Pulmonary artery endothelial cell (primary cell): ENCODE measurements around the gene RBP4. TPM values are rescaled to one million over a fixed set of nuclear protein-coding genes. Genes with fewer than 3 reads are reported as not detected.
"Not testable (repeated sequence)": the region's sequence is repeated elsewhere in the genome, so short reads cannot be mapped to it uniquely, and the experiment has no call there.

Experiments used
- DNase-seq: peaks from one replicate; pipeline ENCODE4 v3.0.0-alpha.2; 2011; ENCODE audit warnings: low read depth, low spot score
- total RNA-seq: library from RNA; depleted of rRNA; stranded (reverse); fragments of >200 nt; gene quantifications from 2 replicates; pipeline ENCODE4 v1.2.3, GENCODE V29; 2014

The RBP4 gene
- total RNA-seq, 1 donor from 2014 or later: not detected

DNA sequence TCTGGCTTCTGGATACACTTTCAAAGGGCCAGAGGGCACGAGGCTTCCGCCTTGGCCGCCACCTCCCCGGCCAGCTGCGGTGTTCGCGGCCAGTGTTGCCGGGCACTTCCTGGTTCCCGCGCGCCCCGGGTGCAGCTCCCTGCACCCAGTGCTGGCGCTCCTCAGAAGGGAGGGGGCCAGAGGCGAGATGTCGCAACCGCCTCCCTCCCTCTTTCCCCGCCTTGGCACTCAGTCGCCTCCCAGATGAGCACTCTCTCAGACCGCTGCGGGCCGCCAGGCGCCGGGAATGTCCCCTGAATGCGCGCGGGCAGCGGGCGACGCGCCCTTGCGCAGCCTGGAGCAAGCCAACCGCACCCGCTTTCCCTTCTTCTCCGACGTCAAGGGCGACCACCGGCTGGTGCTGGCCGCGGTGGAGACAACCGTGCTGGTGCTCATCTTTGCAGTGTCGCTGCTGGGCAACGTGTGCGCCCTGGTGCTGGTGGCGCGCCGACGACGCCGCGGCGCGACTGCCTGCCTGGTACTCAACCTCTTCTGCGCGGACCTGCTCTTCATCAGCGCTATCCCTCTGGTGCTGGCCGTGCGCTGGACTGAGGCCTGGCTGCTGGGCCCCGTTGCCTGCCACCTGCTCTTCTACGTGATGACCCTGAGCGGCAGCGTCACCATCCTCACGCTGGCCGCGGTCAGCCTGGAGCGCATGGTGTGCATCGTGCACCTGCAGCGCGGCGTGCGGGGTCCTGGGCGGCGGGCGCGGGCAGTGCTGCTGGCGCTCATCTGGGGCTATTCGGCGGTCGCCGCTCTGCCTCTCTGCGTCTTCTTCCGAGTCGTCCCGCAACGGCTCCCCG lies 34.4 kb downstream of the RBP4 start, which contains the start of gene FFAR4:
TSS of gene FFAR4 (plus strand) at position 231 of the 842 bp plus-strand sequence. CDS start at position 287, 56 bp downstream.
- DNase-seq: no peak

DNA sequence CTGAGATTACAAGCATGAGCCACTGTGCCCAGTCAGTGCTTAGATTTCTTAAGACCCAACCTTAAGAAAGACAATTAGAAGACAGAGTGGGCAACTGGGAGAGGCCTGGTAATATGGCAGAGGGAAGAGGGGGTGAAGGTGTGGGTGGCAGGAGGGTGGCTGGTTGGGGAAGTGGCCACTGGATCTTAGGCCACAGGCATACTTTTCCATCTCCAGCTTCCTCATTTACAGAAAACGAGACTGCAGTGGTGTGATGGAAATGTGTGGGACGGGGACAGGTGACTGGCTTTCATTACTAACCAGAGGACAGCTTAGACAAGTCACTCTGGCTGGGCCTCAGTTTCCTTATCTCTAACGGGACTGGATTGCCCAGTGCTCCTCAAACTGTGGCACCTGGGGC lies 35.6 kb downstream of the RBP4 start:
- no peak for DNase-seq

DNA sequence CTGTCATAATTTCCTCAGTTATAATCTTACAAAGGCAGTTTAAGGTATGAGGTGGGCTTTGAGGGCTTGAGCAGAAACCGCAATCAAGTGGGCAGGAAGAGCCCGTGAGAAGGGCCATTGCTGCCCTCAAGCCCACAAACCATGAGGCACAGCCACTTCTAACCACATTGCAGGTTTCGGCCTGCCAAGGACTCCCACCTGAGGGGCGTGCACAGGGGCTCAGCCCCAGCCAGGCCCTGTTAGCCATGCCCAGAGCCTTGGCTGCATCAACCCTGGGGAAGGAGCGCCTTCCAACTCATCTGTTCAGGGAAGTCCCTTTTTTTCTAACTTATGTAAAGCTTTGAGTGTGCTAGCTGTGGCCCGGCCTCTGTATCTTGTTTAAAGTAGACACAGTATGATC lies 40.5 kb downstream of the RBP4 start:
- no peak for DNase-seq

DNA sequence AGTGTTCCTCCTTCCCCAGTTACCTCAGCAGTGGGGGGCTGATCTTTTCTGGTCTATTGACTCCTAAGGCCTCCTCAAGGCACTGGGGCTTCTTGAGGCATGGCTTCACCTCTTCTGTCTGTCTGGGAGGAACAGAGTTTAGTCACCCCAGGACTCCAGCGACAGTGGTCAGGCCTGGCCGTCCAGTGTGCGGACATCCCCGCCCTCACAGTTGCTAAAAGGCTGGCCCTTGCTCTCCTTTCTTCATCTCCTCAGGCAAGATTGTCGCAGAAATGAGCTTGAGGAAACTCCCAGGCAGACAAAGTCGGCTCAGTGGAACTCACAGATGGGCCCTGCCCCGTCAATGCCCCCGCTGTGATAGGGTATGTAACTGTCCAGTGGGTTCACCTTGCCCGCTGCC lies 41.5 kb downstream of the RBP4 start:
- no peak for DNase-seq

DNA sequence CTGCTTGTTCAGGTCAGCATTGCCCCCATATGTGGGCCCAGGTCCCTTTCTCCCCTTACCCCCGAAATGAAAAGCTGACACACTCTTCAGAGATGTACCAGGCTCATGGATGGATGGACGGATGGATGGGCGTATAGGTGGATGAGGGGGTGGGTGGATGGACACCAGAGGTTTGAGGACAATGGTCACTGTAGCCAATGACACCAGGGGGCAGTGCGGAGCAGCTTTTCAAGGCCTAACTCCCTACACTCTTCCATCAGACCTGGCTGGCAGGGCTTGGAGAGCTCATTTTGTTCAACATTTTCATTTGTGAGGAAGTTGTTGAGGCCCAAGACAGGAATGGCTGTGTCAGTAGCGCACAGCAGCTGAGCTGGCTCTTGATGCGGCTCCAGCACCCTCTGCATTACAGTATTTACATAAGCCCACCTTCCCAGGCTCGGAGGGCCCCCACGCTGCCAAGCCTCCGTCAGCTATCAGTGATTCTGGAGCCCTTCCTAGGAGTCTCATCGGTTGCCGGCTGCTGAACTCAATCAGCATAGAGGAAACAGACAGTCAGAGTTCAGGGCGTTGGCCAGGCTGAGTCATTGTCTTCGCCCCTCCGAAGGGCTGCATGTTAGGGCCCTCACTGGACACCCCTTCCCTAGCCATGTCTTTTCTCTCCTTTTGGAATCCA lies 46.1 kb downstream of the RBP4 start:
- peak; percentile 33 for DNase-seq

DNA sequence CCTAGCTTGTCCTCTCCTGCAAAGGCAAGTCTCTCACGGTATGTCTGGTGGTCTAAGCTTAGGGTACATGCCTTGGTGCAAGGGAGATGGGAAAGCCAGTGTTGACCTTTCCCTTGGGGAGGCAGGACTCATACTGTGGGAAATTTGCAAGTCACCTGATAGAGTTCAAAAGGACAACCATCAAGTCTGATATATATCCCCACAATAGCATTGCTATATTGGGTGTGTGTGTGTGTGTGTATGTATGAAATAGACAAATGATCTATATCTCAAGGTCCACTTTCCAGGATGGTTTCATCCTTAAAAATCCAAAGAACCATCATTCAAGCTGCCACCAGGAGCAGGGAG lies 46.7 kb downstream of the RBP4 start:
- DNase-seq: no peak

DNA sequence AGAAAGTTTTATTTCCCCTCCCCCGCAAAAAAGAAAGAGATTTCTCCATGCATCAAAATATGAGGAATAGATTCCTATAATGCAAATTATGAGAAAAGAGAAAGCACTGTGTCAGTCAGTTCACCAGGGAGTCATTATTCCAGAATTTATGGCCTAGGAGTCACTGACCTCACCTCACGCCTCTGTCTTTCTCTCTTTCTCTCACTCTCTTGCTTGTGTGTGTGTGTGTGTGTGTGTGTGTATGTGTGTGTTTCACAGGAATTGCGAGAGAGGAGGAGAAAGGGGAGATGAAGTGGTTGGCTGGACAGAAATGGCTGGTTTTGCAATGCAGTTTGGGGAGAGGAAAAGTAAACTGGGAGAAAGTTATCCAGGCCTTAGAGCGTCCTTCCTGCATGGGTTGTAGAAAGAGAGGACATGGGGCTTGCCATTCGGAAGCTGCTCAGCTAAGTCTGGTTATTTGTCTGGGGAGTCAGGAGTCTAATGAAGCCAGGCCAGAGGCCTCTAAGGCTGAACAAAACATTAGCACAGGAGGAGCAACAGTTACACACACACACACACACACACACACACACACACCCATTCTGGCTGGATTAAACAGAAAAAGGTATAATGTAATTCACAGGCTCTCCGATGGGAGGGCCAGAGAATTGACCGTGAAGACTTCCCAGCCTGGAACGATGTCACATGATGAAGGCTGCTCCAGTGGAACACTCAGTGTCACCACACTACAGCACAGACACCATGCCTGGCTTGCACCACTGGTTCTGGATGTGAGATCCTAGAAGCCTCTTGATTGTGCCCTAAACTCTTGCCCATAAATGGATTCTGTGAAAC lies 47.3 kb downstream of the RBP4 start:
- DNase-seq: no peak

DNA sequence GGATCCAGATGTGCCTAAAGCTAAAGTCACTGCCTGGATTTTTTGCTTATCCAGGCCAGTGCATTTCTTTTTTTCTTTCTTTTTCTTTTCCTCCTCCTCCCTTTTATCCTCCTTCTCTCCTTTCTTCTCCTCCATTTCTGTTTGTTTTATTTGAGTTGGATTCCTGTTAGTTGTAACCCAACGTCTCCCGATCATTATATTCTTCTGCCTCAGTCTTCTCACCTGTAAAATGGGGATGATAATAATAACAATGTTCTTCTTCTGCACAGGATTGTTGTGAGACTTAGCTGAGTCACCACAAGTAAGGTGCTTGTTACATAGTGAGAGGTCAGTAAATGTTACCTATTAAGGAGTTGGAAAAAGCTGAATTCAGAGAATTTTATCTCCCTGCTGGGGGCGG lies 48.3 kb downstream of the RBP4 start:
- DNase-seq: no peak

DNA sequence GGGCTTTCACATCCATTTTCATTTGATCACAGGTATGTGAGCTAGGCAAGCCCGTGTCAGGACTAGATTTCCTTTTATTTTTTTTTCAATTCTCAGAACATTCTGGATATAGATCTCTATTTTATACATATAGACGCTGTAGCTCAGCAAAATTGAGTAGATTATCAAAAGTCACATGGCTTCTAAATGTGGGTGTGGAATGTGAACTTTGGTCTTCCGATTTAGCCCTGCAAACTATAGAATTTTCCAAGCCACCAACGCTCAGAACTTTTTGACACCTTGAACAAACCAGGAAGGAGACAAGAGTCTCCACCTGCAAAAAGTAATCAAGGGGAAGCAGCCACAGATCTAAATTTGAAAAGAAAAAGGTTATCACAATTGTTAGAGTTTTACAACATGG lies 50.4 kb downstream of the RBP4 start:
- no peak for DNase-seq

DNA sequence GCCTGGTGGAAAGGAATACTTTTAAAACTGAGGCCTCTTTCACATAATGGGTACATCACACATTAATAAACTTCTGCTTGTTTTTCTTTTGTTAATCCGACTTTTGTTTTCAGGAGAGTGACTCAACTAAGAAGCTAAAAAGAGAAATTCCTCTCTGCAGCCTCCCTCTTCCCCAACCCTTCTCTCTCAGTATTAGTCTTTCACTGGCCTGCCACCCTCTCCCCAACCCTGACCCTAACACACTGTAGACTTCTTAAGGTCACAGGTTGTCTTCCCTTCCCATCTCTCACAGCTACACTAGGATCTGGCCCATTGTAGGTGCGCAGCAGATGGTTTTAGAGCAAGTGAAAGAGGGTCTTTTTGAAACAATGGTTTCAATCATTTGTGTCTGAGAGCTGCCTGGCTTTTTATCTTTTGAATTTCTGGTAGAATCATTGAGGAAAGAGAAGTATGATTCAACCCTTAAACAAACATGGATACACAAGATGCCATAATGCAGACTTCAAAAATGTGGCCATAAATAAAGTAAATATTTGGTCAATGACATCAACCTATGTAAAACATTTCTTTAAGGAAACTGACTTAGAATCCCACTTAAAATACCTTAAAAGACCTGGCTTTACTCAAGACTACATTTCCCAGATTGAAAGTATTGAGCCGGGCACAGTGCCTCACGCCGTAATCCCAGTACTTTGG lies 52.5 kb downstream of the RBP4 start:
- DNase-seq: no peak

DNA sequence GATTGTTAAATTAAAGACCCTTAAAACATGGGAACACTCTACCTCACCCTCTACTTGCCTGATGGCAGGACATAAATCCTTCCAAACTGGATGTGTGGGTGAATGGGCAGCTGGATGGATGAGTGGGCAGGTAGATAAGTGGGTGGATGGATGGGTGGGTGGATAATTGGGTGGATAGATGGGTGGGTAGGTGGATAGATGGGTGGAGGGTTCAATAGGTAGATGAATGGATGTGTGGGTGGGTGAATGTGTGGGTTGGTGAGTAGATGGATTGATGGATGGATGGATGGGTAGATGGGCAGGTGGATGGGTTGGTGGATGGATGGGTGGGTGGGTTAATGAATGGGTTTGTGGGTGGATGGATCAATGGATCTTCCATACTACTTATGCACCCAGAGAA lies 53.5 kb downstream of the RBP4 start:
- no peak for DNase-seq

DNA sequence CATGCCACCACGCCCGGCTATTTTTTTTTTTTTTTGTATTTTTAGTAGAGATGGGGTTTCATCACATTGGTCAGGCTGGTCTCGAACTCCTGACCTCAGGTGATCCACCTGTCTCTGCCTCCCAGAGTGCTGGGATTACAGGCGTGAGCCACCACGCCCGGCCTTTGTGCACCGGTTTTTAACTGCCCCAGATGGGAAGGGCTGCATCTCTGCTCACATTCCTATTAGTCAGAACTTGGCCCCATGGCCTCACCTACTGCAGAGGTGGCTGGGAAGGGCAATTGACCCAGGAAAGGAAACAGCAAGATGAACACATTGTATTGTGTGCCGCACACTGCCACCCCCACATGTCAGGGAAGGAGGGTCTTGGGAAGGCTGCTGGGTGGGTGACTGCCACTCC lies 54.0 kb downstream of the RBP4 start:
- not testable (repeated sequence) for DNase-seq

DNA sequence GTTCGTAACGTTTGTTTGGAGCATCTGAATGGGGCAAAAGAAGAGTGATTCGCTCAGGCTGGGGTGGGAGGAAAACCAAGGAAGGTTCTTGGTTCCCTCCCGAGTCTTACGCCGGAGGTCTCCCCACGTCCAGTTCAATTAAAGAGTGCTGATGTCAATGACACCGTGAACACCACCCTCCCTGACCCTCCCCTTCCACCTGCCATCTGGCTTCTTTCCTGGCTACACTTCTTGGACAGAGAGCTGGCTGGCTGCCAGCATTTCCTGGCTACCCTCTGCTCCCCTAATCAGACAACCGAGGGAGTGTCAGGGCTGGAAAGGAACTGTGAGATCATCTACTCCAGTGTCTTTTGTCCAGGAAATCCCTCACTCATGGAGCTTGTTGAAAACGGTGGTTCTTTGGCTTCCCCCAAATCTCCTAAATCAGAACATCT lies 58.7 kb downstream of the RBP4 start:
- no peak for DNase-seq

Other genes starting within 250 kb of the RBP4 start
- gene MYOF, start 118.9 kb downstream of the RBP4 start, total RNA-seq: 243 and 321 TPM in 2 replicates
- gene CEP55, start 104.6 kb downstream of the RBP4 start, total RNA-seq: 43.5 and 92.2 TPM in 2 replicates
- gene FFAR4, start 34.6 kb downstream of the RBP4 start, total RNA-seq: not detected in 2 replicates
- not detected in 2 replicates for gene PDE6C, start 11.3 kb upstream of the RBP4 start, total RNA-seq
- 5.7 and 6.7 TPM in 2 replicates for gene FRA10AC1, start 101.4 kb upstream of the RBP4 start, total RNA-seq
- not detected in 2 replicates for gene LGI1, start 156.7 kb upstream of the RBP4 start, total RNA-seq